HEK293 (cell line): ENCODE data around the gene SLC7A10.

Source experiments
- EGR2 ChIP-seq: fragments of 450-650 bp; formaldehyde crosslinking; IDR thresholded peaks from 2 replicates; pipeline ENCODE4 v1.5.1; 2016; ENCODE audit warnings: low read depth, missing biosample characterization, missing genetic modification characterization
- MYNN ChIP-seq: fragments of 450-650 bp; formaldehyde crosslinking; IDR thresholded peaks from 2 replicates; pipeline ENCODE4 v1.5.1; 2016; ENCODE audit warnings: missing biosample characterization, missing genetic modification characterization, borderline replicate concordance
- SALL2 ChIP-seq: fragments of 450-650 bp; formaldehyde crosslinking; IDR thresholded peaks from 2 replicates; pipeline ENCODE4 v1.5.0; 2017; ENCODE audit warnings: missing biosample characterization, mild to moderate bottlenecking, missing genetic modification characterization, borderline replicate concordance
- SP7 ChIP-seq: fragments of 450-650 bp; formaldehyde crosslinking; IDR thresholded peaks from 2 replicates; pipeline ENCODE4 v1.5.1; 2016; ENCODE audit warnings: missing biosample characterization, missing genetic modification characterization
- YY2 ChIP-seq: fragments of 450-650 bp; formaldehyde crosslinking; IDR thresholded peaks from 2 replicates; pipeline ENCODE4 v1.5.1; 2016; ENCODE audit warnings: missing biosample characterization, missing genetic modification characterization
- ZBTB17 ChIP-seq: fragments of 450-650 bp; formaldehyde crosslinking; IDR thresholded peaks from 2 replicates; pipeline ENCODE4 v1.5.1; 2016; ENCODE audit warnings: missing biosample characterization, missing genetic modification characterization
- ZNF114 ChIP-seq: fragments of 450-650 bp; formaldehyde crosslinking; IDR thresholded peaks from 2 replicates; pipeline ENCODE4 v1.5.0; 2017; ENCODE audit warnings: missing biosample characterization, missing genetic modification characterization
- ZNF133 ChIP-seq: fragments of 450-650 bp; formaldehyde crosslinking; IDR thresholded peaks from 2 replicates; pipeline ENCODE4 v1.5.1; 2016; ENCODE audit warnings: missing biosample characterization, missing genetic modification characterization
- ZNF157 ChIP-seq: fragments of 450-650 bp; formaldehyde crosslinking; IDR thresholded peaks from 2 replicates; pipeline ENCODE4 v1.5.1; 2016; ENCODE audit warnings: missing biosample characterization, missing genetic modification characterization
- ZNF2 ChIP-seq: fragments of 450-650 bp; formaldehyde crosslinking; IDR thresholded peaks from 2 replicates; pipeline ENCODE4 v1.5.1; 2016; ENCODE audit warnings: missing biosample characterization, missing genetic modification characterization
- ZNF214 ChIP-seq: fragments of 450-650 bp; formaldehyde crosslinking; IDR thresholded peaks from 2 replicates; pipeline ENCODE4 v1.5.1; 2017; ENCODE audit warnings: missing biosample characterization, mild to moderate bottlenecking, missing genetic modification characterization, borderline replicate concordance
- ZNF221 ChIP-seq: fragments of 450-650 bp; formaldehyde crosslinking; IDR thresholded peaks from 2 replicates; pipeline ENCODE4 v1.5.1; 2017; ENCODE audit warnings: missing biosample characterization, missing genetic modification characterization, borderline replicate concordance
- ZNF266 ChIP-seq: fragments of 450-650 bp; formaldehyde crosslinking; IDR thresholded peaks from 2 replicates; pipeline ENCODE4 v1.5.1; 2016; ENCODE audit warnings: missing biosample characterization, missing genetic modification characterization, low read depth
- ZNF433 ChIP-seq: fragments of 450-650 bp; formaldehyde crosslinking; IDR thresholded peaks from 2 replicates; pipeline ENCODE4 v1.5.1; 2016; ENCODE audit warnings: missing biosample characterization, missing genetic modification characterization, low read depth
- ZNF530 ChIP-seq: fragments of 450-650 bp; formaldehyde crosslinking; IDR thresholded peaks from 2 replicates; pipeline ENCODE4 v1.5.1; 2016; ENCODE audit warnings: low read depth, missing biosample characterization, missing genetic modification characterization
- ZNF571 ChIP-seq: fragments of 450-650 bp; formaldehyde crosslinking; IDR thresholded peaks from 2 replicates; pipeline ENCODE4 v1.5.0; 2017; ENCODE audit warnings: missing biosample characterization, missing genetic modification characterization
- ZNF621 ChIP-seq: fragments of 450-650 bp; formaldehyde crosslinking; IDR thresholded peaks from 2 replicates; pipeline ENCODE4 v1.5.1; 2017; ENCODE audit warnings: missing biosample characterization, missing genetic modification characterization
- ZNF654 ChIP-seq: fragments of 450-650 bp; formaldehyde crosslinking; IDR thresholded peaks from 2 replicates; pipeline ENCODE4 v1.5.1; 2016; ENCODE audit warnings: low read depth, missing biosample characterization, missing genetic modification characterization
- ZNF670 ChIP-seq: fragments of 450-650 bp; formaldehyde crosslinking; IDR thresholded peaks from 2 replicates; pipeline ENCODE4 v1.5.1; 2016; ENCODE audit warnings: missing biosample characterization, missing genetic modification characterization, low read depth
- ZNF707 ChIP-seq: fragments of 450-650 bp; formaldehyde crosslinking; IDR thresholded peaks from 2 replicates; pipeline ENCODE4 v1.5.1; 2016; ENCODE audit warnings: missing biosample characterization, missing genetic modification characterization
- ZNF747 ChIP-seq: fragments of 450-650 bp; formaldehyde crosslinking; IDR thresholded peaks from 2 replicates; pipeline ENCODE4 v1.5.1; 2016; ENCODE audit warnings: missing biosample characterization, missing genetic modification characterization
- ZNF76 ChIP-seq: fragments of 450-650 bp; formaldehyde crosslinking; IDR thresholded peaks from 2 replicates; pipeline ENCODE4; 2016; ENCODE audit warnings: low read depth, missing biosample characterization, missing genetic modification characterization, borderline replicate concordance
- TF ChIP-seq, protein P1 (sequence below): fragments of 450-650 bp; formaldehyde crosslinking; optimal IDR thresholded peaks from 2 replicates; pipeline ENCODE3; 2016; ENCODE audit warnings: missing biosample characterization, mild to moderate bottlenecking, missing genetic modification characterization
- TF ChIP-seq, protein P2 (sequence below): sonication (generic); formaldehyde crosslinking; IDR thresholded peaks from 2 replicates; pipeline ENCODE4 v1.8.1; 2022; ENCODE audit warnings: mild to moderate bottlenecking, moderate library complexity, missing genetic modification reagents
- TF ChIP-seq, protein P3 (sequence below): fragments of 450-650 bp; formaldehyde crosslinking; IDR thresholded peaks from 2 replicates; pipeline ENCODE4 v1.5.1; 2016; ENCODE audit warnings: missing biosample characterization, missing genetic modification characterization
- TF ChIP-seq, protein P4 (sequence below): fragments of 450-650 bp; formaldehyde crosslinking; IDR thresholded peaks from 2 replicates; pipeline ENCODE4 v1.5.1; 2016; ENCODE audit warnings: missing biosample characterization, missing genetic modification characterization
- TF ChIP-seq, protein P5 (sequence below): fragments of 450-650 bp; formaldehyde crosslinking; IDR thresholded peaks from 2 replicates; pipeline ENCODE4 v1.5.1; 2017; ENCODE audit warnings: missing biosample characterization, missing genetic modification characterization

Gene SLC7A10

DNA sequence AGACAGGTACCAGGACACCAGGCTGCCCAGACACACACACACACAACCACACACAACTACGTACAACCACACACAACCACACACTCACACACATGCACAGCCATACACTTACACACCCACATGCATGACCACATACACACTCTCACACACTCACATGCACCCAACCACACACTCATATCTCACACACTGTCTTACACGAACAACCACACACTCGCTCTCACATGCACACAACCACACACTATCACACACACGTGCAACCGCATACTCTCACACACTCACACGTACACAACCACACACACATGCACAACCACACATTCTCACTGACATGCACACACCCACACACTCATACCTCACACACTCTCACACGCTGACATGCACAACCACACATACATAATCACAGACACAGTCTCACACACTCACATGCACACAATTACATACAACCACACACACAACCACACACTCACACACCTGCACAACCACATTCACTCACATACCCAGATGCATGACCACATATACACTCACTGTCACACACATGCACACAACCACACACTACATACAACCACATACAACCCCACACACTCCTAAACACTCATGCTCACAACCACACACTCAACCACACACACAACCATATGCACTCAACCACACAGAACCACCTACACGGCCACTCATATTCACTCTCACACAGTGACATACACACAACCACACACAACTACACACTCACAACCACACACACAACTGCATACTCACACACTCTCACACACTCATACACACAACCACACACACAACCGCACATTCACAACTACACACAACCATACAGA lies 7.6 kb upstream of the SLC7A10 start (continued):
- TF ChIP-seq ZNF221 (tag by site-specific recombination): no peak
- TF ChIP-seq EGR2: peak; percentile 59; the same call in 1 of the 2 replicates
- no peak for TF ChIP-seq ZNF76 (tag by site-specific recombination)
- peak; percentile 69; the same call in 1 of the 2 replicates for TF ChIP-seq SALL2 (tag by site-specific recombination)
- TF ChIP-seq ZBTB17 (tag by site-specific recombination): no peak
- TF ChIP-seq, protein P1, sequence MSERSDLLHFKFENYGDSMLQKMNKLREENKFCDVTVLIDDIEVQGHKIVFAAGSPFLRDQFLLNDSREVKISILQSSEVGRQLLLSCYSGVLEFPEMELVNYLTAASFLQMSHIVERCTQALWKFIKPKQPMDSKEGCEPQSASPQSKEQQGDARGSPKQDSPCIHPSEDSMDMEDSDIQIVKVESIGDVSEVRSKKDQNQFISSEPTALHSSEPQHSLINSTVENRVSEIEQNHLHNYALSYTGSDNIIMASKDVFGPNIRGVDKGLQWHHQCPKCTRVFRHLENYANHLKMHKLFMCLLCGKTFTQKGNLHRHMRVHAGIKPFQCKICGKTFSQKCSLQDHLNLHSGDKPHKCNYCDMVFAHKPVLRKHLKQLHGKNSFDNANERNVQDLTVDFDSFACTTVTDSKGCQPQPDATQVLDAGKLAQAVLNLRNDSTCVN (tag by site-specific recombination): no peak
- no peak for TF ChIP-seq YY2
- peak; percentile 17; the same call in 1 of the 2 replicates for TF ChIP-seq ZNF157 (tag by site-specific recombination)
- no peak for TF ChIP-seq ZNF2
- peak; percentile 54; the same call in 1 of the 2 replicates for TF ChIP-seq ZNF114 (tag by site-specific recombination)
- 0 out of 2 replicates have a peak, but pooled peaks have one; percentile 21 for TF ChIP-seq ZNF670
- peak; percentile 90; the same call in 1 of the 2 replicates for TF ChIP-seq ZNF571 (tag by site-specific recombination)
- TF ChIP-seq ZNF707 (tag by site-specific recombination): 0 out of 2 replicates have a peak, but pooled peaks have one; percentile 4
- TF ChIP-seq SP7 (tag by site-specific recombination): no peak
- TF ChIP-seq, protein P2, sequence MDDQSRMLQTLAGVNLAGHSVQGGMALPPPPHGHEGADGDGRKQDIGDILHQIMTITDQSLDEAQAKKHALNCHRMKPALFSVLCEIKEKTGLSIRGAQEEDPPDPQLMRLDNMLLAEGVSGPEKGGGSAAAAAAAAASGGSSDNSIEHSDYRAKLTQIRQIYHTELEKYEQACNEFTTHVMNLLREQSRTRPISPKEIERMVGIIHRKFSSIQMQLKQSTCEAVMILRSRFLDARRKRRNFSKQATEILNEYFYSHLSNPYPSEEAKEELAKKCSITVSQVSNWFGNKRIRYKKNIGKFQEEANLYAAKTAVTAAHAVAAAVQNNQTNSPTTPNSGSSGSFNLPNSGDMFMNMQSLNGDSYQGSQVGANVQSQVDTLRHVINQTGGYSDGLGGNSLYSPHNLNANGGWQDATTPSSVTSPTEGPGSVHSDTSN (CRISPR knock-in tag): no peak
- TF ChIP-seq ZNF214 (tag by site-specific recombination): no peak
- TF ChIP-seq ZNF266: 0 out of 2 replicates have a peak, but pooled peaks have one; percentile 24
- TF ChIP-seq ZNF133: peak; percentile 41
- peak; percentile 21; the same call in 1 of the 2 replicates for TF ChIP-seq ZNF621 (tag by site-specific recombination)
- TF ChIP-seq, protein P3, sequence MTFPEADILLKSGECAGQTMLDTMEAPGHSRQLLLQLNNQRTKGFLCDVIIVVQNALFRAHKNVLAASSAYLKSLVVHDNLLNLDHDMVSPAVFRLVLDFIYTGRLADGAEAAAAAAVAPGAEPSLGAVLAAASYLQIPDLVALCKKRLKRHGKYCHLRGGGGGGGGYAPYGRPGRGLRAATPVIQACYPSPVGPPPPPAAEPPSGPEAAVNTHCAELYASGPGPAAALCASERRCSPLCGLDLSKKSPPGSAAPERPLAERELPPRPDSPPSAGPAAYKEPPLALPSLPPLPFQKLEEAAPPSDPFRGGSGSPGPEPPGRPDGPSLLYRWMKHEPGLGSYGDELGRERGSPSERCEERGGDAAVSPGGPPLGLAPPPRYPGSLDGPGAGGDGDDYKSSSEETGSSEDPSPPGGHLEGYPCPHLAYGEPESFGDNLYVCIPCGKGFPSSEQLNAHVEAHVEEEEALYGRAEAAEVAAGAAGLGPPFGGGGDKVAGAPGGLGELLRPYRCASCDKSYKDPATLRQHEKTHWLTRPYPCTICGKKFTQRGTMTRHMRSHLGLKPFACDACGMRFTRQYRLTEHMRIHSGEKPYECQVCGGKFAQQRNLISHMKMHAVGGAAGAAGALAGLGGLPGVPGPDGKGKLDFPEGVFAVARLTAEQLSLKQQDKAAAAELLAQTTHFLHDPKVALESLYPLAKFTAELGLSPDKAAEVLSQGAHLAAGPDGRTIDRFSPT (tag by site-specific recombination): peak; percentile 28; the same call in 1 of the 2 replicates
- TF ChIP-seq, protein P4, sequence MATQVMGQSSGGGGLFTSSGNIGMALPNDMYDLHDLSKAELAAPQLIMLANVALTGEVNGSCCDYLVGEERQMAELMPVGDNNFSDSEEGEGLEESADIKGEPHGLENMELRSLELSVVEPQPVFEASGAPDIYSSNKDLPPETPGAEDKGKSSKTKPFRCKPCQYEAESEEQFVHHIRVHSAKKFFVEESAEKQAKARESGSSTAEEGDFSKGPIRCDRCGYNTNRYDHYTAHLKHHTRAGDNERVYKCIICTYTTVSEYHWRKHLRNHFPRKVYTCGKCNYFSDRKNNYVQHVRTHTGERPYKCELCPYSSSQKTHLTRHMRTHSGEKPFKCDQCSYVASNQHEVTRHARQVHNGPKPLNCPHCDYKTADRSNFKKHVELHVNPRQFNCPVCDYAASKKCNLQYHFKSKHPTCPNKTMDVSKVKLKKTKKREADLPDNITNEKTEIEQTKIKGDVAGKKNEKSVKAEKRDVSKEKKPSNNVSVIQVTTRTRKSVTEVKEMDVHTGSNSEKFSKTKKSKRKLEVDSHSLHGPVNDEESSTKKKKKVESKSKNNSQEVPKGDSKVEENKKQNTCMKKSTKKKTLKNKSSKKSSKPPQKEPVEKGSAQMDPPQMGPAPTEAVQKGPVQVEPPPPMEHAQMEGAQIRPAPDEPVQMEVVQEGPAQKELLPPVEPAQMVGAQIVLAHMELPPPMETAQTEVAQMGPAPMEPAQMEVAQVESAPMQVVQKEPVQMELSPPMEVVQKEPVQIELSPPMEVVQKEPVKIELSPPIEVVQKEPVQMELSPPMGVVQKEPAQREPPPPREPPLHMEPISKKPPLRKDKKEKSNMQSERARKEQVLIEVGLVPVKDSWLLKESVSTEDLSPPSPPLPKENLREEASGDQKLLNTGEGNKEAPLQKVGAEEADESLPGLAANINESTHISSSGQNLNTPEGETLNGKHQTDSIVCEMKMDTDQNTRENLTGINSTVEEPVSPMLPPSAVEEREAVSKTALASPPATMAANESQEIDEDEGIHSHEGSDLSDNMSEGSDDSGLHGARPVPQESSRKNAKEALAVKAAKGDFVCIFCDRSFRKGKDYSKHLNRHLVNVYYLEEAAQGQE (tag by site-specific recombination): no peak
- TF ChIP-seq ZNF433: no peak
- TF ChIP-seq ZNF530 (tag by site-specific recombination): peak; percentile 9; the same call in 1 of the 2 replicates
- TF ChIP-seq MYNN (tag by site-specific recombination): no peak
- peak; percentile 77; the same call in 1 of the 2 replicates for TF ChIP-seq ZNF747 (tag by site-specific recombination)
- TF ChIP-seq, protein P5, sequence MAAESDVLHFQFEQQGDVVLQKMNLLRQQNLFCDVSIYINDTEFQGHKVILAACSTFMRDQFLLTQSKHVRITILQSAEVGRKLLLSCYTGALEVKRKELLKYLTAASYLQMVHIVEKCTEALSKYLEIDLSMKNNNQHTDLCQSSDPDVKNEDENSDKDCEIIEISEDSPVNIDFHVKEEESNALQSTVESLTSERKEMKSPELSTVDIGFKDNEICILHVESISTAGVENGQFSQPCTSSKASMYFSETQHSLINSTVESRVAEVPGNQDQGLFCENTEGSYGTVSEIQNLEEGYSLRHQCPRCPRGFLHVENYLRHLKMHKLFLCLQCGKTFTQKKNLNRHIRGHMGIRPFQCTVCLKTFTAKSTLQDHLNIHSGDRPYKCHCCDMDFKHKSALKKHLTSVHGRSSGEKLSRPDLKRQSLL (tag by site-specific recombination): no peak; the same call in 1 of the 2 replicates
- no peak for TF ChIP-seq ZNF654 (tag by site-specific recombination)
